ENCODE results near the gene IDI2. TPM values are rescaled to one million over a fixed set of nuclear protein-coding genes. Genes with fewer than 3 reads are reported as not detected.

The IDI2 gene
- total RNA-seq, 4 donors from 2014 or later, result 43.7 to 204 (median 86.7) TPM

GRCh38 chr10:1002425-1003006, 23.1 kb downstream of the IDI2 start:
- Histone ChIP-seq H3K27ac (no peak overlapping the region), H3K9me3 (no peaks in the 10 kb centered on the region), H3K36me3 (peaks cover 18 to 99% of the 10 kb centered on the region in 2 donors), H3K4me3 (no peak overlapping the region), H3K4me1 (no peaks in the 10 kb centered on the region), H3K27me3 (no peaks in the 10 kb centered on the region)
- DNase-seq, result no peak
- ATAC-seq, result no peak
- TF ChIP-seq CTCF (IDR thresholded peaks at IDR 0.05 in 4 of 5, conservative IDR thresholded peaks at IDR 0.05 in 1 of 5), result no peak
- no peak for TF ChIP-seq POLR2A (IDR thresholded peaks at IDR 0.05)
- intact Hi-C loops (cut with DNase I; ENCODE audit: low total_unique reads) (no loop called here), in situ Hi-C loops (cut with MboI; ENCODE audit: low sequenced_read_pairs in 4 of 4) (no loop called here)

- ATAC-seq, result no peak
- no peak for DNase-seq
- Histone ChIP-seq H3K4me3 (no peak overlapping the region), H3K27me3 (no peaks in the 10 kb centered on the region), H3K9me3 (no peaks in the 10 kb centered on the region), H3K27ac (no peak overlapping the region), H3K4me1 (no peaks in the 10 kb centered on the region), H3K36me3 (peaks cover 6 to 93% of the 10 kb centered on the region in 2 donors)
- no peak for TF ChIP-seq CTCF (IDR thresholded peaks at IDR 0.05 in 4 of 5, conservative IDR thresholded peaks at IDR 0.05 in 1 of 5)
- no peak for TF ChIP-seq POLR2A (IDR thresholded peaks at IDR 0.05)
- in situ Hi-C loops (cut with MboI; ENCODE audit: low sequenced_read_pairs in 4 of 4) (no loop called here), intact Hi-C loops (cut with DNase I; ENCODE audit: low total_unique reads) (no loop called here)
These were observed 28.2 kb downstream of the IDI2 start for GRCh38 chr10:997266-998022.

- H3K4me1 ChIP-seq, result no peaks in the 10 kb centered on the region
- no peaks in the 10 kb centered on the region for H3K27me3 ChIP-seq
- DNase-seq (no peak), ATAC-seq (no peak)
- H3K9me3 ChIP-seq, result no peaks in the 10 kb centered on the region
- in situ Hi-C loops (cut with MboI; ENCODE audit: low sequenced_read_pairs in 4 of 4) (no loop called here), intact Hi-C loops (cut with DNase I; ENCODE audit: low total_unique reads) (no loop called here)
- TF ChIP-seq CTCF (IDR thresholded peaks at IDR 0.05 in 4 of 5, conservative IDR thresholded peaks at IDR 0.05 in 1 of 5), result no peak
- peaks cover 0 to 79% of the 10 kb centered on the region in 2 donors for H3K36me3 ChIP-seq
- H3K27ac ChIP-seq, result no peak overlapping the region
- H3K4me3 ChIP-seq, result no peak overlapping the region
These were observed 29.6 kb downstream of the IDI2 start for GRCh38 chr10:996031-996430.

- Histone ChIP-seq H3K4me3 (no peak overlapping the region), H3K9me3 (no peaks in the 10 kb centered on the region), H3K27me3 (no peaks in the 10 kb centered on the region), H3K27ac (no peak overlapping the region), H3K4me1 (no peaks in the 10 kb centered on the region), H3K36me3 (peaks cover 0 to 74% of the 10 kb centered on the region in 2 donors)
- ATAC-seq (no peak), DNase-seq (no peak)
- TF ChIP-seq CTCF (IDR thresholded peaks at IDR 0.05 in 4 of 5, conservative IDR thresholded peaks at IDR 0.05 in 1 of 5) (no peak), POLR2A (IDR thresholded peaks at IDR 0.05) (no peak)
- intact Hi-C loops (cut with DNase I; ENCODE audit: low total_unique reads), result no loop called here
- in situ Hi-C loops (cut with MboI; ENCODE audit: low sequenced_read_pairs in 4 of 4), result no loop called here
These were observed 30.1 kb downstream of the IDI2 start for GRCh38 chr10:995559-995926.
